ENCODE measurements around the gene LARGE1.
"Not testable (repeated sequence)": the region's sequence is repeated elsewhere in the genome, so short reads cannot be mapped to it uniquely, and the experiment has no call there.

The LARGE1 gene

GRCh38 chr22:33464698-33465097 is 455.6 kb downstream of the LARGE1 start:
- ATAC-seq: no peak

GRCh38 chr22:33461698-33462434 is 458.4 kb downstream of the LARGE1 start:
- ATAC-seq: no peak

GRCh38 chr22:33461245-33461644 is 459.0 kb downstream of the LARGE1 start:
- ATAC-seq: not testable (repeated sequence)

- ATAC-seq: no peak
These were observed 461.1 kb downstream of the LARGE1 start for GRCh38 chr22:33459137-33459536.

GRCh38 chr22:33456511-33456910 is 463.8 kb downstream of the LARGE1 start:
- no peak for ATAC-seq

- ATAC-seq: no peak
These were observed 465.2 kb downstream of the LARGE1 start for GRCh38 chr22:33455036-33455435.

GRCh38 chr22:33451866-33452469 is 468.3 kb downstream of the LARGE1 start:
- ATAC-seq: no peak

- ATAC-seq: no peak
These were observed 469.5 kb downstream of the LARGE1 start for GRCh38 chr22:33450756-33451155.

GRCh38 chr22:33447733-33448132 is 472.5 kb downstream of the LARGE1 start:
- no peak for ATAC-seq

GRCh38 chr22:33443683-33444082 is 476.6 kb downstream of the LARGE1 start:
- no peak for ATAC-seq

GRCh38 chr22:33440756-33441155 is 479.5 kb downstream of the LARGE1 start:
- no peak for ATAC-seq

- peak; percentile 48 to 56 for ATAC-seq
These were observed 482.0 kb downstream of the LARGE1 start for GRCh38 chr22:33438273-33438672.

- no peak for ATAC-seq
These were observed 489.0 kb downstream of the LARGE1 start for GRCh38 chr22:33431300-33431699.

- ATAC-seq: no peak
These were observed 491.0 kb downstream of the LARGE1 start for GRCh38 chr22:33429281-33429680.

GRCh38 chr22:33427461-33427860 is 492.8 kb downstream of the LARGE1 start:
- ATAC-seq: no peak

GRCh38 chr22:33426451-33426850 is 493.8 kb downstream of the LARGE1 start:
- no peak for ATAC-seq

GRCh38 chr22:33421859-33422258 is 498.4 kb downstream of the LARGE1 start:
- no peak for ATAC-seq

- no peak for ATAC-seq
These were observed 501.8 kb downstream of the LARGE1 start for GRCh38 chr22:33418484-33418883.

GRCh38 chr22:33415401-33415800 is 504.9 kb downstream of the LARGE1 start:
- no peak for ATAC-seq

- no peak for ATAC-seq
These were observed 511.2 kb downstream of the LARGE1 start for GRCh38 chr22:33409079-33409478.

- ATAC-seq: no peak
These were observed 515.1 kb downstream of the LARGE1 start for GRCh38 chr22:33405194-33405593.

GRCh38 chr22:33404723-33405122 is 515.6 kb downstream of the LARGE1 start:
- no peak for ATAC-seq

GRCh38 chr22:33402325-33402724 is 518.0 kb downstream of the LARGE1 start:
- no peak for ATAC-seq

- ATAC-seq: no peak
These were observed 519.0 kb downstream of the LARGE1 start for GRCh38 chr22:33401291-33401690.

- no peak for ATAC-seq
These were observed 519.4 kb downstream of the LARGE1 start for GRCh38 chr22:33400891-33401290.

Data from activated CD4-positive, CD25-positive, alpha-beta regulatory T cell treated with anti-CD3 and anti-CD28 coated beads, Interleukin-2, amount 50 U/mL, for 24 hours (primary cell).